WI38 (cell line): ENCODE measurements around the gene SNX13.

Experiments
- H3K4me3 ChIP-seq: 2 replicates; pipeline ENCODE4 v1.5.1; 2011; ENCODE audit warnings: low read depth, mild to moderate bottlenecking, control low read depth, low read length
- CTCF ChIP-seq: IDR thresholded peaks from 2 replicates; pipeline ENCODE4 v1.5.1; 2012; ENCODE audit warnings: low read depth, mild to moderate bottlenecking, control low read depth, low read length

SNX13 gene

GRCh38 chr7:17781491-17782215 lies 158.6 kb downstream of the SNX13 start:
- no peak overlapping the region for H3K4me3 ChIP-seq
- no peak for TF ChIP-seq CTCF

- no peak overlapping the region for H3K4me3 ChIP-seq
- no peak for TF ChIP-seq CTCF
Measured at GRCh38 chr7:17779381-17779780, 160.9 kb downstream of the SNX13 start.

DNA sequence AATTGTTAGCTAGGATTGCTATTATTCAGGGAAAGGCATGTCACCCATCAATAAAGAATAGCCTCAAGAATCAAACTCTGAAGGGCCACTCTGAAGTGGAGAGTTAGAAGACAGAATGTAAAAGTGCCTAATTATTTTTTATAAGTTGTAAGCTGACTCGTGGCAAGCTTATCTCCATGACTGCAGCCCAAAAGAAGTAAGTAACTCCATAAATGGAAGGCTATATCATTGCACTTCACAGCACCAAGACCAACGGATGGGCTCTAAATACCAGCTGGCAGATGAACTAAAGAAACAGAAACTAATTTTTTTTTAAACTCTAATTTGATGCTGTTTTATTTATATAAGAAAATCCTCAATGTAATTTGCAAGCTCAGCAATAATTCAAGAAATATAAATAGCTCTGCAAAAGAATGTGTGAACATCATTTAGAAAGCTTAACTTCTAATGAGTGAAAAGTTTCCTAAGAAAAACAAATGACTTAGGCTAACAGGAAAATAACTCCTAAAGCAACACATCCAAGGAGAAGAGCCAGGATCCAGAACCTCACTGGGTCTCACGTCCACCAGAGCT lies 165.5 kb downstream of the SNX13 start:
- H3K4me3 ChIP-seq: no peak overlapping the region
- TF ChIP-seq CTCF: no peak

- no peak for TF ChIP-seq CTCF
- H3K4me3 ChIP-seq: no peak overlapping the region
Measured at GRCh38 chr7:17774248-17774647, 166.0 kb downstream of the SNX13 start.

GRCh38 chr7:17773289-17773626 lies 167.0 kb downstream of the SNX13 start:
- H3K4me3 ChIP-seq: no peak overlapping the region

GRCh38 chr7:17772581-17773288 lies 167.6 kb downstream of the SNX13 start:
- TF ChIP-seq CTCF: no peak
- H3K4me3 ChIP-seq: no peak overlapping the region

More at GRCh38 chr7:17773289-17773626, 167.0 kb downstream of the SNX13 start:
- TF ChIP-seq CTCF: no peak

DNA sequence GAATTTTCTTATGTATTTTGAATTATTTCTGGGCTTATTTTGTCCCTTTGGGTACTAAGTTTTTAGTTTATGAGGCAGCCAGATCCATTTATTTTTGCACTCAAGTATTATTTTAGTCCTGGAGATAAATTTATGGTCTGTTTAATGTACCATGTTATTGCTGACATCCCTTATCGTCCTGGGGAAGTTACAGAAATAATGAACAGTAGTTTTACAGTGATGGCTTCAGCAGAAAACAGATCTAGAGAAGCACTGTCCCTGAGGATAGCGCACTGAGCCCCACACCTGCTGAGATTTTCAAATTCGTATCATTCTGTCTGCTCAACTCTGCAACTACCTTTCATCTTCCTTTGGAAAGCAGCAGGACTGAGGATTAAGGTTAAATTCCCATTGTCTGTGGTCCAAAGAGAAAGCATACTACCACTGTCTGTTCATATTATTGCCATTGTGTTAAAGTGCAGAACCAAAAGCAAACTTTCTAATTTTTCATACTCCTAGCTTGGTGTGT lies 168.3 kb downstream of the SNX13 start:
- no peak overlapping the region for H3K4me3 ChIP-seq
- TF ChIP-seq CTCF: no peak
